Measurements from ENCODE around the gene SEMA3A. TPM values are rescaled to one million over a fixed set of nuclear protein-coding genes. Genes with fewer than 3 reads are reported as not detected.

SEMA3A gene
- total and polyA plus RNA-seq, 2 of the 4 experiments (the other 2 are of a cell fraction): 31.2 to 213 TPM

- TF ChIP-seq RCOR1 (IDR thresholded peaks at IDR 0.05; ENCODE audit: insufficient replicate concordance, low read length): no peak
- TF ChIP-seq, protein P1, sequence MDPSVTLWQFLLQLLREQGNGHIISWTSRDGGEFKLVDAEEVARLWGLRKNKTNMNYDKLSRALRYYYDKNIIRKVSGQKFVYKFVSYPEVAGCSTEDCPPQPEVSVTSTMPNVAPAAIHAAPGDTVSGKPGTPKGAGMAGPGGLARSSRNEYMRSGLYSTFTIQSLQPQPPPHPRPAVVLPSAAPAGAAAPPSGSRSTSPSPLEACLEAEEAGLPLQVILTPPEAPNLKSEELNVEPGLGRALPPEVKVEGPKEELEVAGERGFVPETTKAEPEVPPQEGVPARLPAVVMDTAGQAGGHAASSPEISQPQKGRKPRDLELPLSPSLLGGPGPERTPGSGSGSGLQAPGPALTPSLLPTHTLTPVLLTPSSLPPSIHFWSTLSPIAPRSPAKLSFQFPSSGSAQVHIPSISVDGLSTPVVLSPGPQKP (IDR thresholded peaks at IDR 0.05; ENCODE audit: borderline replicate concordance, low read depth, low read length): no peak
- TF ChIP-seq RFX5 (IDR thresholded peaks at IDR 0.05; ENCODE audit: low read depth, low read length): no peak
- no peak for TF ChIP-seq SMC3 (IDR thresholded peaks at IDR 0.05; ENCODE audit: low read depth, low read length)
- no peaks in the 10 kb centered on the region; the same call in 1 of the 2 replicates for H3K9me1 ChIP-seq (ENCODE audit: insufficient read depth, low read length)
- H3K14ac ChIP-seq (replicated peaks; ENCODE audit: low read depth, low read length): no peak overlapping the region
- no peak overlapping the region for H2BK20ac ChIP-seq (ENCODE audit: low read depth, low read length)
- H4K8ac ChIP-seq (ENCODE audit: low read depth in 2 of 2, low read length in 2 of 2): no peak overlapping the region
- BruUV-seq (replicated peaks): no TSS peak
- DNase-seq (no peak), ATAC-seq (ENCODE audit: low read depth) (no peak)
- intact Hi-C loops (cut with micrococcal nuclease): no loop called here
- H3K4me2 ChIP-seq (ENCODE audit: low read depth, low read length): no peak overlapping the region
- H3K27ac ChIP-seq (ENCODE audit: insufficient read depth, low read length): no peak overlapping the region
- H3K4ac ChIP-seq (ENCODE audit: low read depth, low read length): no peak overlapping the region
- no peak overlapping the region for H2AK5ac ChIP-seq (ENCODE audit: low read depth, low read length)
- no peak overlapping the region for H2AFZ ChIP-seq (replicated peaks; ENCODE audit: low read length, poor library complexity)
- POLR2A ChIA-PET (ENCODE audit: unreplicated experiment): interaction anchor here (0.6 kb wide), 1 partner anchor 173 kb away, joined by 5 read pairs; no protein-coding TSS in a partner anchor
- in situ Hi-C loops (cut with MboI; ENCODE audit: low sequenced_read_pairs): no loop called here
- H3K9me3 ChIP-seq (ENCODE audit: control insufficient read depth, insufficient read depth, low read length): no peaks in the 10 kb centered on the region
- no peak overlapping the region for H3K9ac ChIP-seq (ENCODE audit: low read depth, low read length)
- peaks cover 6% of the 10 kb centered on the region; the same call in 1 of the 2 replicates for H3K36me3 ChIP-seq (ENCODE audit: control insufficient read depth, insufficient read depth, low read length)
- peak overlapping the region; percentile 23; the same call in 1 of the 2 replicates for H3K23ac ChIP-seq (ENCODE audit: low read depth, low read length)
- H3K56ac ChIP-seq (ENCODE audit: extremely low read depth, insufficient read depth, low read length): no peak overlapping the region
- CTCF ChIA-PET: interaction anchor here (0.7 kb wide), 1 partner anchor 28 kb away, joined by 4 read pairs; no protein-coding TSS in a partner anchor
- H4K91ac ChIP-seq (ENCODE audit: insufficient read depth, low read depth, low read length): no peak overlapping the region
- H2BK5ac ChIP-seq (ENCODE audit: low read depth, low read length, poor library complexity, severe bottlenecking): no peak overlapping the region
- H3K18ac ChIP-seq (ENCODE audit: low read depth, low read length): no peak overlapping the region
- H3K79me1 ChIP-seq (ENCODE audit: low read depth in 1 of 2, low read length in 2 of 2): peaks cover 14 to 37% of the 10 kb centered on the region in 2 experiments
- H2BK120ac ChIP-seq (ENCODE audit: low read depth, low read length): no peak overlapping the region
- H2BK15ac ChIP-seq (ENCODE audit: low read depth, low read length): no peak overlapping the region
- no peak overlapping the region for H3K4me3 ChIP-seq (ENCODE audit: insufficient read depth, low read depth, low read length)
- no peaks in the 10 kb centered on the region for H3K27me3 ChIP-seq (ENCODE audit: control insufficient read depth, insufficient read depth, low read length)
- no CpG with 5 or more reads among the region's 1 CpG for WGBS, 2 experiments (ENCODE audit: extremely low coverage in 2 of 2, insufficient read length in 1 of 2)
- dilution Hi-C loops (cut with HindIII; ENCODE audit: low sequenced_read_pairs, unreplicated experiment): no loop called here
- H2AK9ac ChIP-seq (replicated peaks; ENCODE audit: low read depth, low read length, poor library complexity): no peak overlapping the region
- H3K4me1 ChIP-seq (ENCODE audit: control insufficient read depth, insufficient read depth, low read length): peaks cover 3% of the 10 kb centered on the region
- peaks cover 2% of the 10 kb centered on the region; the same call in 1 of the 2 replicates for H4K20me1 ChIP-seq (ENCODE audit: insufficient read depth, low read length)
- H4K5ac ChIP-seq (ENCODE audit: low read depth, low read length): no peak overlapping the region
Measured at GRCh38 chr7:84161398-84161797, 33.2 kb downstream of the SEMA3A start.
